ENCODE results near the gene TRDMT1.

DNA sequence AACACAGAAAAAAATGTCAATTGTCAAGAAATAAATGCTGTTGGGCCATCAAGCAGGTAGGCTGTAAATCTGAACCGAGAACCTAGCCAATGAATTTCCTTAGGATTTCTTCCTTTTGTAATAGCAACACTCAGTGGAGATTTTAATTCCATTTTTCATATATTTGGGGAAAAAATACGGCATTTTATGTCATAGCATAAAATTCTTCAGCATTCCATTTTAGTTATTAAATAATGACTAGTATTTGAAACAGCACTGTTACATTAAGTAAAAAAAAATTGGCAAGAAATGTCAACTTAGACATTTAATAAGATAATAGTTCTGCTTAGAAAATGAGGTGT lies 14.3 kb upstream of the TRDMT1 start:
- TF ChIP-seq POLR2AphosphoS5 (IDR thresholded peaks at IDR 0.05) (no peak), EP300 (conservative IDR thresholded peaks at IDR 0.05; ENCODE audit: poor library complexity, severe bottlenecking) (no peak), RAD21 (conservative IDR thresholded peaks at IDR 0.05) (no peak), EZH2 (IDR thresholded peaks at IDR 0.05; ENCODE audit: borderline replicate concordance, insufficient read depth, low read length, poor library complexity, severe bottlenecking) (no peak)
- TF ChIP-seq, protein P1, sequence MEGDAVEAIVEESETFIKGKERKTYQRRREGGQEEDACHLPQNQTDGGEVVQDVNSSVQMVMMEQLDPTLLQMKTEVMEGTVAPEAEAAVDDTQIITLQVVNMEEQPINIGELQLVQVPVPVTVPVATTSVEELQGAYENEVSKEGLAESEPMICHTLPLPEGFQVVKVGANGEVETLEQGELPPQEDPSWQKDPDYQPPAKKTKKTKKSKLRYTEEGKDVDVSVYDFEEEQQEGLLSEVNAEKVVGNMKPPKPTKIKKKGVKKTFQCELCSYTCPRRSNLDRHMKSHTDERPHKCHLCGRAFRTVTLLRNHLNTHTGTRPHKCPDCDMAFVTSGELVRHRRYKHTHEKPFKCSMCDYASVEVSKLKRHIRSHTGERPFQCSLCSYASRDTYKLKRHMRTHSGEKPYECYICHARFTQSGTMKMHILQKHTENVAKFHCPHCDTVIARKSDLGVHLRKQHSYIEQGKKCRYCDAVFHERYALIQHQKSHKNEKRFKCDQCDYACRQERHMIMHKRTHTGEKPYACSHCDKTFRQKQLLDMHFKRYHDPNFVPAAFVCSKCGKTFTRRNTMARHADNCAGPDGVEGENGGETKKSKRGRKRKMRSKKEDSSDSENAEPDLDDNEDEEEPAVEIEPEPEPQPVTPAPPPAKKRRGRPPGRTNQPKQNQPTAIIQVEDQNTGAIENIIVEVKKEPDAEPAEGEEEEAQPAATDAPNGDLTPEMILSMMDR (IDR thresholded peaks at IDR 0.05; ENCODE audit: poor library complexity, severe bottlenecking), result no peak
- TF ChIP-seq, protein P2, sequence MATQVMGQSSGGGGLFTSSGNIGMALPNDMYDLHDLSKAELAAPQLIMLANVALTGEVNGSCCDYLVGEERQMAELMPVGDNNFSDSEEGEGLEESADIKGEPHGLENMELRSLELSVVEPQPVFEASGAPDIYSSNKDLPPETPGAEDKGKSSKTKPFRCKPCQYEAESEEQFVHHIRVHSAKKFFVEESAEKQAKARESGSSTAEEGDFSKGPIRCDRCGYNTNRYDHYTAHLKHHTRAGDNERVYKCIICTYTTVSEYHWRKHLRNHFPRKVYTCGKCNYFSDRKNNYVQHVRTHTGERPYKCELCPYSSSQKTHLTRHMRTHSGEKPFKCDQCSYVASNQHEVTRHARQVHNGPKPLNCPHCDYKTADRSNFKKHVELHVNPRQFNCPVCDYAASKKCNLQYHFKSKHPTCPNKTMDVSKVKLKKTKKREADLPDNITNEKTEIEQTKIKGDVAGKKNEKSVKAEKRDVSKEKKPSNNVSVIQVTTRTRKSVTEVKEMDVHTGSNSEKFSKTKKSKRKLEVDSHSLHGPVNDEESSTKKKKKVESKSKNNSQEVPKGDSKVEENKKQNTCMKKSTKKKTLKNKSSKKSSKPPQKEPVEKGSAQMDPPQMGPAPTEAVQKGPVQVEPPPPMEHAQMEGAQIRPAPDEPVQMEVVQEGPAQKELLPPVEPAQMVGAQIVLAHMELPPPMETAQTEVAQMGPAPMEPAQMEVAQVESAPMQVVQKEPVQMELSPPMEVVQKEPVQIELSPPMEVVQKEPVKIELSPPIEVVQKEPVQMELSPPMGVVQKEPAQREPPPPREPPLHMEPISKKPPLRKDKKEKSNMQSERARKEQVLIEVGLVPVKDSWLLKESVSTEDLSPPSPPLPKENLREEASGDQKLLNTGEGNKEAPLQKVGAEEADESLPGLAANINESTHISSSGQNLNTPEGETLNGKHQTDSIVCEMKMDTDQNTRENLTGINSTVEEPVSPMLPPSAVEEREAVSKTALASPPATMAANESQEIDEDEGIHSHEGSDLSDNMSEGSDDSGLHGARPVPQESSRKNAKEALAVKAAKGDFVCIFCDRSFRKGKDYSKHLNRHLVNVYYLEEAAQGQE (IDR thresholded peaks at IDR 0.05; ENCODE audit: borderline replicate concordance), result no peak
